Heart right ventricle (tissue), 16 donors: Measurements from ENCODE around the gene SLC36A1. TPM values are rescaled to one million over a fixed set of nuclear protein-coding genes. Genes with fewer than 3 reads are reported as not detected.

Experiments
- ATAC-seq, 8 donors: fragments of 200-7000 bp; cut with Tn5 transposase; one replicate each; pipeline ENCODE4 v1.9.1; 2020; ENCODE audit warnings: mild to moderate bottlenecking in 8 of 8, moderate library complexity in 8 of 8, moderate number of reproducible peaks in 1 of 8
- DNase-seq, 2 donors: peaks; one replicate each; pipeline ENCODE4 v3.0.0-alpha.2; 2020
- H3K27ac ChIP-seq, 10 donors: fragments of 200-600 bp; sonication (generic) in 2 of 10; one replicate each; pipeline versions ENCODE4 v1.5.0 to v1.8.0; 2020 to 2022; ENCODE audit warnings: mild to moderate bottlenecking in 3 of 10
- H3K27me3 ChIP-seq, 7 donors: fragments of 200-600 bp; one replicate each; pipeline ENCODE4 v1.8.0; 2021 to 2022; ENCODE audit warnings: mild to moderate bottlenecking in 2 of 7
- H3K36me3 ChIP-seq, 9 donors: fragments of 200-600 bp; sonication (generic) in 1 of 9; one replicate each; pipeline versions ENCODE4 v1.5.0 to v1.8.0; 2020 to 2022; ENCODE audit warnings: mild to moderate bottlenecking in 2 of 9
- H3K4me1 ChIP-seq, 9 donors: fragments of 200-600 bp; sonication (generic) in 1 of 9; one replicate each; pipeline versions ENCODE4 v1.5.0 to v1.8.0; 2020 to 2022; ENCODE audit warnings: mild to moderate bottlenecking in 4 of 9
- H3K4me3 ChIP-seq, 10 donors: fragments of 200-600 bp; sonication (generic) in 2 of 10; one replicate each; pipeline versions ENCODE4 v1.5.0 to v1.8.0; 2020 to 2022; ENCODE audit warnings: mild to moderate bottlenecking in 7 of 10, moderate library complexity in 2 of 10
- H3K9me3 ChIP-seq, 11 donors: fragments of 200-600 bp in 10 of 11; sonication (generic) in 2 of 11; one replicate each; pipeline versions ENCODE4 v1.5.0 to v1.8.0; 2013 to 2022; ENCODE audit warnings: mild to moderate bottlenecking in 2 of 11, control low read depth in 1 of 11, moderate library complexity in 1 of 11
- CTCF ChIP-seq, 9 donors: fragments of 200-600 bp; sonication (generic) in 2 of 9; IDR thresholded peaks; one replicate each; pipeline versions ENCODE4 v1.5.0 to v1.8.0; 2021 to 2022; ENCODE audit warnings: antibody characterized with exemption in 9 of 9, mild to moderate bottlenecking in 5 of 9, moderate library complexity in 1 of 9
- WGBS, 2 donors: extraction: QIAGEN DNeasy Blood & Tissue Kit; methylation state at CpG; one replicate each; pipeline ENCODE4 v1.1.7; 2013; ENCODE audit warnings: inconsistent platforms in 1 of 2; 5-methylcytosine and 5-hydroxymethylcytosine counted together
- intact Hi-C, 10 donors: fragments of 100-400 bp; cut with DNase I; formaldehyde crosslinking; loops; one replicate each; pipeline versions ENCODE4 v1.11.1 to v1.14.2; 2022
- microRNA-seq, 2 donors: library from miRNA; unstranded; fragments of <30 nt; microRNA quantifications; one replicate each; pipeline ENCODE4 v1.2.0, GENCODE V29; 2021
- polyA plus RNA-seq, 2 donors: library from polyadenylated mRNA; stranded (reverse); fragments of 200-250 nt; gene quantifications; one replicate each; pipeline ENCODE4 v1.2.3, GENCODE V29; 2013
- total RNA-seq, 10 donors: library from RNA; stranded (reverse); fragmentation: NEBNext Ultra II Directional in 3 of 10; extraction: Animal tissue kit (Norgen Biotek cat#: 25700) in 3 of 10; gene quantifications; one replicate each; pipeline versions ENCODE4 v1.2.1 to v1.2.4, GENCODE V29; 2021 to 2023
- donor health status: Arrhythmogenic right ventricular cardiomyopathy.
- donor health status: ischemic (EF 13 %, LVEDD 7.1; RV severe dilation, severe dysfunction).
- donor health status: healthy with polysubstance abuse.
- donor health status: DM: no; HTN: yes; CAD: no.
- donor health status: DM: no; HTN: no; CAD: no.
- donor health status: ischemic (EF 25% LVEDD 6.9; RV normal size, moderate dysfunction).
- donor health status: ischemic (EF 25% LVEDD 5.7; RV mildly dilated, moderate dysfunction).
- donor health status: healthy.
- donor health status: DM: yes; HTN: yes; CAD: no.
- donor health status: Ischemic cardiomyopathy.
- donor health status: ischemic (EF 35%, LVEDD 5.7; RV mildly dilated, moderate dysfunction).
- donor health status: nonischemic (EF 11% LVEDD 7.7; RV severe dilation, severe dysfunction).
- donor health status: DM: yes; HTN: yes; CAD: no.
- donor health status: PGD.
- donor health status: ischemic (EF 29% LVEDD 5.4; RV normal size, mild dysfunction).
- donor health status: nonischemic (EF 23%, LVEDD 6.1; RV moderate dilation, normal function).

Gene SLC36A1
- total and polyA plus RNA-seq, 12 donors = 0.94 to 15.3 (median 2.6) TPM

- Histone ChIP-seq H3K4me1 (no peaks in the 10 kb centered on the region), H3K36me3 (no peaks in the 10 kb centered on the region), H3K9me3 (no peaks in the 10 kb centered on the region), H3K4me3 (no peak overlapping the region), H3K27me3 (no peaks in the 10 kb centered on the region), H3K27ac (no peak overlapping the region)
- no peak for DNase-seq
- no peak for TF ChIP-seq CTCF (IDR thresholded peaks at IDR 0.05)
- no peak for ATAC-seq
- intact Hi-C loops = no loop called here
- WGBS, 2 donors = 79 to 84% methylated on average over 2 of the region's 2 CpGs
These were observed 94.2 kb downstream of the SLC36A1 start for GRCh38 chr5:151541571-151541970.

Small RNAs within 50 kb of the gene (microRNA-seq; reads per million reads assigned to microRNA genes)
- 0 reads per million in 2 donors for gene MIR6499

Other genes with a start within 250 kb of the SLC36A1 start
- gene CCDC69, start 223.5 kb upstream of the SLC36A1 start, total RNA-seq = 100 to 1,000 TPM in 7 of 10 donors, 10 to 100 TPM in 3; 74.9 to 172 (median 104) TPM
- 100 to 1,000 TPM in 1 of 2 donors, 10 to 100 TPM in 1; 50.8 to 191 TPM for gene CCDC69, start 223.5 kb upstream of the SLC36A1 start, polyA plus RNA-seq
- gene GM2A, start 194.4 kb upstream of the SLC36A1 start, total RNA-seq = 10 to 100 TPM; 30.5 to 47.1 (median 36.5) TPM
- gene GM2A, start 194.4 kb upstream of the SLC36A1 start, polyA plus RNA-seq = 10 to 100 TPM; 18.1 to 19.9 TPM
- gene SLC36A3, start 143.8 kb upstream of the SLC36A1 start, total RNA-seq = not detected
- gene SLC36A3, start 143.8 kb upstream of the SLC36A1 start, polyA plus RNA-seq = not detected
- 1 to 10 TPM in 3 of 10 donors, under 1 TPM in 5, not detected in 2; 0.28 to 2.8 (median 0.39) TPM for gene SLC36A2, start 100.0 kb upstream of the SLC36A1 start, total RNA-seq
- 1 to 10 TPM in 1 of 2 donors, under 1 TPM in 1; 0.04 to 1.2 TPM for gene SLC36A2, start 100.0 kb upstream of the SLC36A1 start, polyA plus RNA-seq
- under 1 TPM in 7 of 10 donors, not detected in 3; 0.02 to 0.13 (median 0.02) TPM for gene FAT2, start 143.7 kb downstream of the SLC36A1 start, total RNA-seq
- gene FAT2, start 143.7 kb downstream of the SLC36A1 start, polyA plus RNA-seq = under 1 TPM in 1 of 2 donors, not detected in 1; 0.01 TPM
- gene SPARC, start 239.3 kb downstream of the SLC36A1 start, total RNA-seq = 1,000 to 10,000 TPM in 1 of 10 donors, 100 to 1,000 TPM in 9; 261 to 1,135 (median 456) TPM
- gene SPARC, start 239.3 kb downstream of the SLC36A1 start, polyA plus RNA-seq = 100 to 1,000 TPM; 144 to 924 TPM